ENCODE measurements around the gene CLNK.
"Not testable (repeated sequence)": the region's sequence is repeated elsewhere in the genome, so short reads cannot be mapped to it uniquely, and the experiment has no call there.

The CLNK gene

DNA sequence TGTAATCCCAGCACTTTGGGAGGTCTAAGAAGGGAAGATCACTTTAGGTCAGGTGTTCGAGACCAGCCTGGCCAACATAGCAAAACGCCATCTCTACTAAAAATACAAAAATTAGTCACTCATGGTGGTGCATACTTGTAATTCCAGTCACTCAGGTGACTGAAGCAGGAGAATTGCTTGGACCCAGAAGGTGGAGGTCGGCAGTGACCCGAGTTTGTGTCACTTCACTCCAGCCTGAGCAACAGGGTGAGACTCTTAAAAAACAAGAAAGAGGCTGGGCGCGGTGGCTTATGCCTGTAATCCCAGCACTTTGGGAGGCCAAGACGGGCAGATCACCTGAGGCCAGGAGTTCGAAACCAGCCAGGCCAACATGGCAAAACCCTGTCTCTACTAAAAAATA, 69.6 kb downstream of the CLNK start:
- DNase-seq (ENCODE audit: low read depth in 4 of 4, low spot score in 1 of 4): not testable (repeated sequence)

DNA sequence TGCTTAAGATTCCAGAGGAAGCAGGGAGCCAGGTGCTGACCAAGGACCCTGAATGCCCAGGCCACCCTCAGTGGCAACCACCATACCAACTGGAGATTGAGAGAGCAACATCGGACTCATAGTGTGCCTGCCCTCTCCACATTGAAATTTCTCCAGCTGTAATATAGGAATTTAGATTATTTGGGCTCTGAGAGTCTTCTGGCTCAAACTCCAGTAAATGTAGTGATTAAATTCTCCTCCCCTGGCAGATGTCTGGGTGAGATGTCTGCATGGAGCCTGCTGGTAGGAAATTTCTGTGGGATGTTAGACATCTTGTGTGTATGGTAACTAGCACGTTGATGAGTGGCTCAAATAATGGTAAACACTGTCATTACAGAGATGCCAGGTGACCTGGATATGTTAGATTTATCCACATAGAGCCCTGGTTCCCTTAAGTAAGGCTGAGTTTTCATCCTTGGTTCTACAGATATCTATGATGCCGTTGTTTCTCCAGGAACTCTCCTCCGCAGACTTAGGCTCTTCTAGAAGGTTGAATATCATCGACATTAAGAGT, 70.6 kb downstream of the CLNK start:
- DNase-seq (ENCODE audit: low read depth in 4 of 4, low spot score in 1 of 4): no peak

DNA sequence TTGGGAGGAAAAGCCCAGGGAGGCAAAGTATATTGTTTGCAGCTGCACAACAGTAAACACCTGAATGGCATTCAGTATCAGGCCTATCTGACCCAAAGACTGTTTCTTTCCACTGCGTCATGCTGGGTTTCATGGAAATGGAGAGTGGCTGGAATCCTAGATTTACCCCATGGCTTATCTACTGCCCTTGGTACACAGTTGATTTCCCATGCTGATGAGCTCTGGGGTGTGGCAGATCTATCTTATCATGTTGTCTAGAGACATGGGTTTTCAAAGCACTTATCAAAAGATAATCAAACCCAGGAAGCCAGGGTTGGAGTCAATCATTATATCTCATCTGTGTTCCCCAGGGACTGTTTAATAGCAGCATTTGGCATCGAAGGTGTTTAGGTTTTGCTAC, 72.1 kb downstream of the CLNK start:
- no peak for DNase-seq (ENCODE audit: low read depth in 4 of 4, low spot score in 1 of 4)

DNA sequence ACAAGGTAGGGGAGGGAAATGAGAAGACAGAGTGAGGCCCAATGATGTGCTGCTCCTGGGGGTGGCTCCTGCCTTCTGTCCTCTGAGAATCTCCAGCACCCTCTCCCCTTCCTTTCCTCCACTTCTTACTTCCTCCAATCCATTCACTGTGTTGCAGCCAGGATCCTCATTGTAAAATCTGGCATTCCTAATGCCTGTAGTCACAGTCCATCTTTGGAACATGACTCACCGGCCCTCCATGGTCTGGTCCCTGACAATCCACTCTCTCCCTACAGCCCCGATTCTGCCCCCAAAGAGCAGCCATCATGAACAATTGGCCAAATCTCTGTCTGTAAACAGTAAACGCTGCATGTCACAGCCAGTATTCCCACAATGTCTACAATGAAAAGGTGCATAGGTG, 72.9 kb downstream of the CLNK start:
- no peak for DNase-seq (ENCODE audit: low read depth in 4 of 4, low spot score in 1 of 4)

DNA sequence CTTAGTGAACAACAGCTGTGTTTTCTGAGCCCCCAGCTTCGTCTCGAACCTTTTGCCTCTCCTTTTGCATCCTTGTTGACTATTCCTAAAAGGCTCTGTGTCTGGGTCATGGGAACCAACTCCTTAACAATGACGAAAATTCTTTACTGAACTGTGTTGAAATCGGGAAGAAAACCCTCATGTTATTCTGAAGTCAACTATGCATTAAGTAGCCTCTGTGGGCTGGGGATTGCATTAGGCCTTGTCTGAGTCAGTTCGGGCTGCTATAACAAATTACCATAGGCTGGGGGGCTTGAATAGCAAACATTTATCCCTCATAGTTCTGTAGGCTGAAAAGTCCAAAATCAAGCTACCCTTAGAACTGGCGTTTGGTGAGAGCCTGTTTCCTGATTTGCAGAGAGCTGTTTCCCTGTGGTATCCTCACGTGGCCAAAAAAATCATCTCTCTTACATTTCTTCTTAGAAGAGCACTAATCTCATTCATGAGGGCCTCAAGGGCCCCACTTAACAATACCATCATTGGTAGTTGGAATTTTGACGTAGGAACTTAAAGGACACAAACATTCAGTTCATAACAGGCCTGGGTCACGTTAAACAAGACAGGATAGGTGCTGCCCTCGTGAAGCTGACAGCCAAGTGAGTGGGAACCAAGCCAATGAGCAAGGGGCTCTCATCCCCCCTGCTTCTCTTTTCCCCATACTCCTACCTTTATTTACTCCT, 75.9 kb downstream of the CLNK start:
- DNase-seq (ENCODE audit: low read depth in 4 of 4, low spot score in 1 of 4): no peak

DNA sequence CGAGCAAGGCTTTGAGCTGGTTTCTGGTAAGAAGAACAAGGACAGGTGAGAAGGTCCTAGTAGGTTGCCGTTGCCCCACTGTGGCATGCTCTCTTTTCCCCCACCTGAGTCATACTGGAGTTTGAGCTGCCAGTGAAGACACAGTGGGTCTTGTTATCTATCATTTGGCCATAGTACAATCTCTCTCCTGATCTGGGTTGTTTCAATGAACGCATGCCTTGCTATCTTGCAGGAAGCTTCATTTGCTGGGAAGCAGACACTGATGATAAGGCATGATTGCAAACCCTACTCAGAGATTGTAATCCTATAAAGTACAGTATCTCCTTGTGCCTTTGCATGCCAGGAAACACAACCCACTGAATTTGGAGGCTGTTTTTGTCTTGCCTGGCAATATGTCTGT, 77.4 kb downstream of the CLNK start:
- DNase-seq (ENCODE audit: low read depth in 4 of 4, low spot score in 1 of 4): no peak

DNA sequence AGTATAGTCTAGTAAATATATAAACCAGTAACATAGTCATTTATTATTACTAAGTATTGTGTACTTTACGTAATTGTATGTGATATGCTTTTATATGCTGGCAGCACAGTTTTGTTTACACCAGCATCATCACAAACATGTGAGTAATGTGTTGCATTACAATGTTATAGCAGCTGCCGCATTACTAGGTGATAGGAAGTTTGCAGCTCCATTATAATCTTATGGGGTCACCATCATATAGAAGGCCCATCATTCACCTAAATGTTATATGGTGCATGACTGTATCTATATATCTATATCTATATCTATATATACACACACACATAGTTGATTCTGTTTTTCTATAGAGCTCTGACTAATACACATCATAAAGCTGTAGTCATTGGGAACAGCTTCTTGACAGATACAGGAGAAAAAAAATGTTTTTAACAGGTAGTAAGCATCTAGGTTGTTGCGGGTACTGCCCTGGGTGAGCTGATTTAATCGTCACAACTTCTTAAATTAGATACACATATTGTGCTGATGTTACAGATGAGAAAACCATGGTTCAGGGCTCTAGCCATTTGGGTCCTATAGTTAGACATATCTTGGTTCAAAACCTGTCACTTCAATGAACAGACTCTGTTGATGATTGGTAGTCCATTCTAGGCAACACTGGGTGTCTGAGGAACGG, 77.9 kb downstream of the CLNK start:
- no peak for DNase-seq (ENCODE audit: low read depth in 4 of 4, low spot score in 1 of 4)

DNA sequence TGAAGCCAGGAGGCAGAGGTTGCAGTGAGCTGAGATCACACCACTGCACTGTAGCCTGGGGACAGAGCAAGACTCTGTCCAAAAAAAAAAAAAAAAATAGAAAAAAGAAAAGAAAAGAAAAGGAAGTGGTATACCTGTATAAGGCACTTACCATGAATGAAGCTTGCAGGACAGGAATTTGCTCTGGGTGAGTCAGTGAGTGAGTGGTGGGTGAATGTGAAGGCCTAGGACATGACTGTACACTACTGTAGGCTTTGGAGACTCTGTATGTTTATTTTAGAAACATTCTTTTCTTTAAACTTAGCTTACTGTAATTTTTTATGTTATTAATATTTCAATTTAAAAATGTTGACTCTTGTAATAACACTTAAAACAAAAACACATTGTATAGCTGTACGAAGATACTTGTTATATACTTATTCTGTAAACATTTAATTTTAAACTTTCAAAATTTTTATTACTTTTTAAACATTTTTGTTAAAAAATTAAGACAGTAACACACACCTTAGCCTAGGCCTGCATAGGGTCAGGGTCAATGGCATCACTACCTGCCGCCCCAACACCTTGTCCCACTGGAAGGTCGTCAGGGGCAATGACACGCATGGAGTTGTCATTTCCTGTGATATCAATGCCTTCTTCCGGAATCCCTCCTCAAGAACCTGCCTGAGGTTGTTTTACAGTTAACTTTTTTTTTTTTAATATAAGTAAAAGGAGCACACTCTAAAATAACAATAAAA, 78.7 kb downstream of the CLNK start:
- DNase-seq (ENCODE audit: low read depth in 4 of 4, low spot score in 1 of 4): no peak

DNA sequence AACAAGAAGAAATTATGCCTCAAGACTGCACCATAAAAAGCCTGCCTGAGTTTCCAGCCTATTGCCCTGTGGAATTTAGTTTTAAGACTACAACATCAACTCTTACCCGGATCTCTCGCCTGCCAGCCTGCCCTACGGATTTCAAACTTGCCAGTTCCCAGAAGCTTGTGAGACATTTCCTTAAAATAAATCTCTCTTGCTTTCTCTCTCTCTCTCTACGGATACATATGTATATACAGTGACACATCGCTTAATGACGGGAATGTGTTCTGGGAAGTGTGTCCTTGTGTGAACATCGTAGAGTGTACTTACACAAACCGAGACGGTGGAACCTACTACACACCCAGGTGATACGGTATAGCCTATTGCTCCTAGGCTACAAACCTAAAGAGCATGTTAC, 79.5 kb downstream of the CLNK start:
- no peak for DNase-seq (ENCODE audit: low read depth in 4 of 4, low spot score in 1 of 4)

DNA sequence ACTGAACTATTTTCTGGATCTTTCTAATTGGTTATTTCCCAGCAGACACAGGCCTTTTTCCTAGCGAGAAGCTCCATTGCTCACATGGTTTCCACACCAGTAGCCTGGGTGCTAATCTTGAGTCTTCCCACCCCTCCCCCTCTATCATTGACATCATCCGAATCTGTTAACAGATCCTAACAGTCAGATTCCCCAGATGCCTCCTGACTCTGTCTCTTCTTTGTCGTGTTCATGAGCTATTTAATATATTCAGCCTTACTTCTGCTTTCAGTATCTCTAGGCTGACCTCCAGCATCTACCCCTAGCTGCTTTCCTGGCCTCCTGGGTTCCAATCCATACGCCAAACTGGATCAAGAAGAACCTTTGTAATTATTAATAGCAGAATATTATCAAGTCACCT, 85.0 kb downstream of the CLNK start:
- no peak for DNase-seq (ENCODE audit: low read depth in 4 of 4, low spot score in 1 of 4)

DNA sequence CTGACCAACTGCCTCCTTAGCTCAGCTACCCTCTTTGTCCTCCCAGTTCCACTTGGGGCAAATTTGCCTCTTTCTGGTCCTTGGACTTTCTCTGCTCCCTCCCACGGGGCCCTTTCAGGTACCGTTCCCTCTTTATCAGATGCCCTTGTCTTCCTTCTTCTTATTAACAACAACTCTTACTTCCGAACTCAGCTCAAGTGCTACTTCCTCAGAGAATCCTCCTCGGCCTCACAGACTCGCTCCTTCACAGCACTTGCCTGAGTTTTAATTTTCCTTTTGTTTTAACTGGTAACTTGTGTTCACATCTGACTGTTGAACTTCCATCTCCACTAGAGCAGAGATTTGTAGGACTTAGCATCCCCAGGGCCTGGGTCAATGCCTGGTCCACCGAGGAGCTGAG, 85.7 kb downstream of the CLNK start:
- no peak for DNase-seq (ENCODE audit: low read depth in 4 of 4, low spot score in 1 of 4)

DNA sequence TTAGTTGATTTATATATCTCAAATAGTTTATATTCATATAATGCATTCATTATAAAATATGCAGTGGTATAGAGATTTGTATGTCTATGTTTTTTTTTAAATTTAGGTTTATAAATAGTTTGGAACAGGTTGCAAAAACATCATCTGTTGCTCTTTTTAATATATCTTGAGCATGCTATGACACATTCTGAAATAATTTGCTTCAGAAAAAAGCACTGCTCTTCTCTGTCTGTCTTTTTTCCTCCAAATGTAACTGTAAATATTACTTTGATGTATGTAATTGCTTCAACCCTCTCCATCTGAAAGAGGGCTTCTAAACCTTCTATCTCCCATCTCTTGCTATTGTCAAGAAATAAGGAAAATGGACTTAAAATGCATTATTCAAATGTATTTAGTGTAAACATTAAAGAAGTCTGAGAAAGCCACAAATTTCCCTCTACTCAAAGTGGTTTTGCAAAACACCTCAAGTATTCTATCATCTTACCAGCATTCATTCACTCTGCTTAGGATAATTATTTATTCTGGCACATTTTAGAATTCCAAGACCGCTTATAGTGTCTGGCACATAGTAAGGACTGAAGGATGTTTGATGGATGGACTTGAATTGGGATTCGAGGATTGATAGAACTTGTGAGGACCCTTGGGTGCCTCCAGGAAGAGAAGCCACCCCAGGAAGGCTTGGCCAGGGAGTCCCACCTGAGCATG, 87.8 kb downstream of the CLNK start:
- DNase-seq (ENCODE audit: low read depth in 4 of 4, low spot score in 1 of 4): no peak

DNA sequence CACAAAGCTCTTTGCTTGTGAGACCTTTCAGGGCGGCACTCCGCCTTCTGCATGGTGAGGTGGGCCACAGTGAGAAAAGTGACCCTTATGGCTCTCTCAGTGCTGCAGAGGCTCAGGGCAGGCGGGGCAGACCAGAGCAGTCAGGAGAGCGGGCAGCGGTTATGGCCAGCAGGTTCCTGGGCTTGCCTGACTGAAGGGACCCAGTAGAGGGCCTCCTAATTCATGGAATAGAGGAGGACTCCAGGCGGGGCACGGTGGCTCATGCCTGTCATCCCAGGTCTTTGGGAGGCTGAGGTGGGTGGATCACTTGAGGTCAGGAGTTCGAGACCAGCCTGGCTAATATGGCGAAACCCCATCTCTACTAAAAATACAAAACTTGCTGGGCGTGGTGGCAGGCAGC, 91.4 kb downstream of the CLNK start:
- no peak for DNase-seq (ENCODE audit: low read depth in 4 of 4, low spot score in 1 of 4)

DNA sequence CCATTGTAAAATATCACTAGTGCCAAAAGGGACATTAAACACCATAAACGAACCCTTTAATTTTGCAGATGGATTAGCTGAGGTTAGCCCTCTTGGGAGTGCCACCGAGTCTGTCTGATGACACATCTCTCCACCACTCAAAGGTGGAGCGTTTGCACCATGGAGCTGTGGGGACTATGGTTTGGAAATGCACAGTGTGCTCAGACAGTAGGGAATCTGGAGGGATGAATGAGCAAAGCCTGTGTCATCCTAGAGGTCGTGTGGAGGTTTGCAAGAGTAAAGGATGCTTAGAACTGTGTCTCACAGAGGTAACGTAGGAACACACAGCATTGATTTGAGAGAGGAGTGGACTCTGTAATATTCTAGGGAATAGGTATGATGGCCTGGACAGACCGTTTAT, 93.7 kb downstream of the CLNK start:
- DNase-seq (ENCODE audit: low read depth in 4 of 4, low spot score in 1 of 4): no peak

DNA sequence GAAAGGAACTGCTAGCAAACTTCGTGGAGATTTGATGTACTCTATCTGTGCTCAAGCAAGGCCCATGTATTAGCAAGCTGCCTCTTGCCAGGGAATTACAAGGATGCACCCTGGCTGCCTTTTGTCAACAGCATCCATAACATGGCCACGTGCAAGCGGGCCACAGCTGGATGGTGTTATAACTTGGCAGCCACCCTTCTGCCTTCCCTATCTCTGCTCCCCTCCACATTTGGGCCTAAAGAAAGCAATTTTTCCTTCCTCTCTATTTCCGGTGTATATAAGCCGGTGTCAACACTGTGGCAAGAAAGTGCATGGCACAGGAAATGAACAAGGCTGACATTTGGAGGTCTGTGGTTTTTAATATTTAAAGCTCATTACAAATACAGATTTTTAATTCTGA, 94.8 kb downstream of the CLNK start:
- no peak for DNase-seq (ENCODE audit: low read depth in 4 of 4, low spot score in 1 of 4)

DNA sequence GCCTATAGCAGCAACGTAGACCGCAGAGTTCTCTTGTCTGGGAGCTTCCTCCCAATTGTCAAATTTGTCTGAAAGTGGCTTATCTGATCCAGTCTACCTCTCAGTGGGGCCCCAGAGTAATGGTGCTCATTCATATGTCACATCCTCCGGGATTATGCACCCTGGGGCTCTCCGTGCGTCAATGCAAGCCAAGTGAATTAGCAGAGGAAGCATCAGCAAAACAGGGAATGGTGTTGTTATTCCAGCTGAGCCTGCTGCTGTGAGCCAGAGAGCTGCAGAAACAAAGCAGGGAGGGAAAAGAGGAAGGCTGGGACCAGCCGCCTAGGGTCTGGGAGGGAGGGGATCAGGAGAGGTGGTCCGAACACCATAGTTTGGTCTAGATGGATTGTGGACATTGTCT, 95.2 kb downstream of the CLNK start:
- no peak for DNase-seq (ENCODE audit: low read depth in 4 of 4, low spot score in 1 of 4)

DNA sequence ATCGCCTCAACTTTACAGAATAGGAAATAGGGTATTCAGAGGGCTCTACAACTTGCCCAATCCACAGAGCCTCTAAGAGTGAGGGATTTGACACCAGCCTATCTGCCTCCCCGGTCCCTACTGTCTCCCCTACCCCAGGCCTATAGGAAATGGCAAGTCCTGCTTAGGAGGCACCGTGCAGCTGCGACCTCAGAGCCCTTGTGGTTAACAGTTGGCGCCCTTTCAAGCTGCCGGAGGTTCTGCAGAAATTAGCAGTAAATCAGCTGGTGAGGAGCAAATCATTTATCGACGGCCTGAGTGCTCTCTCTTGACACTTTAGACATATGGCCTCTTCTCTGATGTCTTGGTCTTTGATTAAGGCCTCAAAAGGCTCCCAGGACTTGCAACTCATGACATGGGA, 96.9 kb downstream of the CLNK start:
- no peak for DNase-seq (ENCODE audit: low read depth in 4 of 4, low spot score in 1 of 4)

DNA sequence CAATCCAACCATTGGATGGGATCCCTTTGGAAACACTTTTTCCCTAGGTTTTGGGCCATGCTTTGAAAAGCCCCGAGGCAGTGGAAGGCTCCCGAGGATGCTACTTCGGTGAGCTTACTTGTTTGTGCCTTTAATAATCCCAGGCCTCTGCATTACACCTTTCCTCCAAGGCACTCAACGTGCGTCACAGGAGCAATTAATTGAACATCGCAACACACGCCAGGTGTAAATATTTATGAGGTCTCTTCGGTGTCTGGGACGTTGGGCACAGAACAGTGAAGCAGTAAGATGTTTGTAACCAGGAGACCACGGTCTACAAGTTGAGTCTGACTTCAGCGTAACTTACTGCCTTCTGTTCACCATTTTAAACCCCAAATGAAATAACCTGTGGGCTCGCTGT, 97.3 kb downstream of the CLNK start:
- DNase-seq (ENCODE audit: low read depth in 4 of 4, low spot score in 1 of 4): no peak

DNA sequence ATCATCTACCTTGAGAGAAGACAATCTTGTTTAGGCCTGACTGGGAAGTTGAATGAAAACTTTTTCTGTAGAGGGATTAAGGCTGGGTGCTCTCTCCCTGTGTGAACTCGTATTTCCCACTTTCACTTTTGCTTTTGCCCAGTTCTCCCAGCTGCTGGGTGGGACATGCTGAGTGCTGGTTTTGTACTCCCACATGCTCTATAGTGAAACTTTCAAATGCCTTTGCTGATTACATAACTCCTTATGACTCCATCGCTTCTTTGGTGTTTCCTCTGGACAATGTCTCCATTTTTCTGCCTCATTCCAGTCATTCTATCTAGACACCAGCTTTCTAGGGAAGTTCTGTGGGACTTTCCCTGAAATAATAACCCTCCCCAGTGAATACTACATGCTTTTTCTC, 100.5 kb downstream of the CLNK start:
- no peak for DNase-seq (ENCODE audit: low read depth in 4 of 4, low spot score in 1 of 4)

DNA sequence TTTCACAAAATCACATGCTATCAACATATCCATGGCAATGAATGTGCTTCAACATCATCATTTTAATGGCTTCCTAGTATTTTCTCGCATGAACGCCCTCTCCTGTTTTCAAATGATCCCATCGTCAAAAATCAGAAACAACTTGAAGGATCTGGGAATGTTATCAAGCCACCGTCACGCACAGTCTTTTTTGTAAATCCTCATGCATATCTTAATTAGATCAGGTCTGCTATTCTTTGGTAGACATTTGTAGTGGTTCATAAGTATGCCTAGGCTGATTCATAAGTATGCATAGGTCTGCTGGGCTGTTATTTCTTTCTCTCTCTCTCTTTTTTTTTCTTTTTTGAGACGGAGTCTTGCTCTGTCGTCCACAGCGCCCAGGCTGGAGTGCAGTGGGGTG, 101.6 kb downstream of the CLNK start:
- DNase-seq (ENCODE audit: low read depth in 4 of 4, low spot score in 1 of 4): no peak

DNA sequence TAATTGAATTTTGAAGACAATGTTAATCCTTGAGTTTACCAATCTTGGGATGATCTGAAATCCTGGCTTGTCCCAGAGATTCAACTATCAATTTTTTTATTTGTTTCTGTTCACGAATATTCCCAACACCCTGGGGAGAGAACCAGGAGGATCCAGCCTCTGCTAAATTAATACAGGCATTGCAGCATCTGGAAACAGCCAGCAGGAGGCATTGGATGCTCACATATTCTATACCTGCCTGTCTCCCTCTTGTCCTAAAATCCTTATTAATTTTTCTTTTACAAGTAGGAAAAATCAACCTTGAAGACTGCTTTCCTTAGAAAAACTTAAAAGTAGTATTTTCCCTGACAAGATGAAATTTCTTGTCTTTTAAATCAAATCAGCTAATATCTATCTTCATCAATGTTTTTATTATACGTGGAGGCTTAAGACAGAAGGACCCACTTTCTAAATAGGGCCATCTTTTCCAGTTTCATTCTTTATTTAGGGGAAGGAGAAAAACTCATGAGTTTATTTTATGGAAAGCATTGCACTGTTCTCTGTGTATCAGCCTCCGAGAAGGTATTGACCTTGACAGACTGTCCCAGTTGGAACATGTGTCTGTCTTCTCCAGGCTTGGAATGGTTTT, 102.4 kb downstream of the CLNK start:
- DNase-seq (ENCODE audit: low read depth in 4 of 4, low spot score in 1 of 4): no peak
